Measurements from ENCODE around the gene ACSF2. TPM values are rescaled to one million over a fixed set of nuclear protein-coding genes. Genes with fewer than 3 reads are reported as not detected.
"Not testable (repeated sequence)": the region's sequence is repeated elsewhere in the genome, so short reads cannot be mapped to it uniquely, and the experiment has no call there.

Gene ACSF2
- total RNA-seq, 4 donors from 2014 or later = 165 to 460 (median 190) TPM

DNA sequence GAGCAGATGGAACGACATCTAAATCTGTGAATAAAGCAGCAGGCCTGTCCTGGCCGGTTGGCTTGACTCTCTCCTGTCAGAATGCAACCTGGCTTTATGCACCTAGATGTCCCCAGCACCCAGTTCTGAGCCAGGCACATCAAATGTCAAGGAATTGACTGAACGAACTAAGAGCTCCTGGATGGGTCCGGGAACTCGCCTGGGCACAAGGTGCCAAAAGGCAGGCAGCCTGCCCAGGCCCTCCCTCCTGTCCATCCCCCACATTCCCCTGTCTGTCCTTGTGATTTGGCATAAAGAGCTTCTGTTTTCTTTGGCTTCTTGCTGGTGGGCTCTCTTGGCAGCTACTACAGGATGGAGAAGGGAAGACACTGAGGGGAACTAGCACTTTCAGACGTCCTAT is 48.5 kb downstream of the ACSF2 start:
- WGBS, 2 donors (ENCODE audit: low coverage in 1 of 2) = 33 to 78% methylated on average over 1 to 6 of the region's 6 CpGs
- Histone ChIP-seq H3K36me3 (no peaks in the 10 kb centered on the region), H3K27ac (no peak overlapping the region), H3K27me3 (no peaks in the 10 kb centered on the region), H3K9me3 (no peaks in the 10 kb centered on the region), H3K4me1 (peaks cover 12 to 38% (median 28%) of the 10 kb centered on the region in 4 donors), H3K4me3 (no peak overlapping the region)
- intact Hi-C loops (cut with DNase I; ENCODE audit: low total_unique reads) (no loop called here), in situ Hi-C loops (cut with MboI; ENCODE audit: low pct_ligation_motif_present in 1 of 4, low pct_unique_long_range_greater_than_20kb in 1 of 4, low sequenced_read_pairs in 3 of 4) (no loop called here)
- DNase-seq = no peak
- TF ChIP-seq POLR2AphosphoS5 (IDR thresholded peaks at IDR 0.05) (no peak), POLR2A (IDR thresholded peaks at IDR 0.05) (no peak), EP300 (IDR thresholded peaks at IDR 0.05; ENCODE audit: low read depth) (no peak)
- TF ChIP-seq, protein P1, sequence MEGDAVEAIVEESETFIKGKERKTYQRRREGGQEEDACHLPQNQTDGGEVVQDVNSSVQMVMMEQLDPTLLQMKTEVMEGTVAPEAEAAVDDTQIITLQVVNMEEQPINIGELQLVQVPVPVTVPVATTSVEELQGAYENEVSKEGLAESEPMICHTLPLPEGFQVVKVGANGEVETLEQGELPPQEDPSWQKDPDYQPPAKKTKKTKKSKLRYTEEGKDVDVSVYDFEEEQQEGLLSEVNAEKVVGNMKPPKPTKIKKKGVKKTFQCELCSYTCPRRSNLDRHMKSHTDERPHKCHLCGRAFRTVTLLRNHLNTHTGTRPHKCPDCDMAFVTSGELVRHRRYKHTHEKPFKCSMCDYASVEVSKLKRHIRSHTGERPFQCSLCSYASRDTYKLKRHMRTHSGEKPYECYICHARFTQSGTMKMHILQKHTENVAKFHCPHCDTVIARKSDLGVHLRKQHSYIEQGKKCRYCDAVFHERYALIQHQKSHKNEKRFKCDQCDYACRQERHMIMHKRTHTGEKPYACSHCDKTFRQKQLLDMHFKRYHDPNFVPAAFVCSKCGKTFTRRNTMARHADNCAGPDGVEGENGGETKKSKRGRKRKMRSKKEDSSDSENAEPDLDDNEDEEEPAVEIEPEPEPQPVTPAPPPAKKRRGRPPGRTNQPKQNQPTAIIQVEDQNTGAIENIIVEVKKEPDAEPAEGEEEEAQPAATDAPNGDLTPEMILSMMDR (IDR thresholded peaks at IDR 0.05) = no peak

DNA sequence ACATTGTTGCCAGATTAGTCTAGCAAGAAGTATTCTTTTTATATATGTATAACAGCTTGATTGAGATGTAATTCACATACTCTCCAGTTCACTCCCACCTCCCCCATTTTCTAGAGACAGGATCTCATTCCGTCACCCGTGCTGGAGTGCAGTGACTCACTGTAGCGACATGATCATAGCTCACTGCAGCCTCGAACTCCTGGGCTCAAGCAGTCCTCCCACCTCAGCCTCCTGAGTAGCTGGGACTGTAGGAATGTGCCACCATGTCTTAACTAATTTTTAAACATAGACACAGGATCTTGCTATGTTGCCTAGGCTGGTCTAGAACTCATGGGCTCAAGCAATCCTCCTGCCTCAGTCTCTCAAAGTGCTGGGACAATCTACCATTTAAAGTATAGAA is 49.3 kb downstream of the ACSF2 start:
- Histone ChIP-seq H3K27me3 (no peaks in the 10 kb centered on the region), H3K27ac (peak overlapping the region in 3 of 4 donors; percentile 57 to 64 (median 58)), H3K4me1 (peaks cover 14 to 38% (median 27%) of the 10 kb centered on the region in 4 donors), H3K4me3 (peak overlapping the region in 1 of 4 donors; percentile 39), H3K36me3 (no peaks in the 10 kb centered on the region), H3K9me3 (no peaks in the 10 kb centered on the region)
- in situ Hi-C loops (cut with MboI; ENCODE audit: low pct_ligation_motif_present in 1 of 4, low pct_unique_long_range_greater_than_20kb in 1 of 4, low sequenced_read_pairs in 3 of 4) (no loop called here), intact Hi-C loops (cut with DNase I; ENCODE audit: low total_unique reads) (no loop called here)
- DNase-seq = no peak
- 60 to 79% methylated on average over 2 to 4 of the region's 4 CpGs for WGBS, 2 donors (ENCODE audit: low coverage in 1 of 2)
- TF ChIP-seq POLR2A (IDR thresholded peaks at IDR 0.05) (no peak), POLR2AphosphoS5 (IDR thresholded peaks at IDR 0.05) (no peak), EP300 (IDR thresholded peaks at IDR 0.05; ENCODE audit: low read depth) (no peak)
- TF ChIP-seq, protein P1 (IDR thresholded peaks at IDR 0.05) = no peak

DNA sequence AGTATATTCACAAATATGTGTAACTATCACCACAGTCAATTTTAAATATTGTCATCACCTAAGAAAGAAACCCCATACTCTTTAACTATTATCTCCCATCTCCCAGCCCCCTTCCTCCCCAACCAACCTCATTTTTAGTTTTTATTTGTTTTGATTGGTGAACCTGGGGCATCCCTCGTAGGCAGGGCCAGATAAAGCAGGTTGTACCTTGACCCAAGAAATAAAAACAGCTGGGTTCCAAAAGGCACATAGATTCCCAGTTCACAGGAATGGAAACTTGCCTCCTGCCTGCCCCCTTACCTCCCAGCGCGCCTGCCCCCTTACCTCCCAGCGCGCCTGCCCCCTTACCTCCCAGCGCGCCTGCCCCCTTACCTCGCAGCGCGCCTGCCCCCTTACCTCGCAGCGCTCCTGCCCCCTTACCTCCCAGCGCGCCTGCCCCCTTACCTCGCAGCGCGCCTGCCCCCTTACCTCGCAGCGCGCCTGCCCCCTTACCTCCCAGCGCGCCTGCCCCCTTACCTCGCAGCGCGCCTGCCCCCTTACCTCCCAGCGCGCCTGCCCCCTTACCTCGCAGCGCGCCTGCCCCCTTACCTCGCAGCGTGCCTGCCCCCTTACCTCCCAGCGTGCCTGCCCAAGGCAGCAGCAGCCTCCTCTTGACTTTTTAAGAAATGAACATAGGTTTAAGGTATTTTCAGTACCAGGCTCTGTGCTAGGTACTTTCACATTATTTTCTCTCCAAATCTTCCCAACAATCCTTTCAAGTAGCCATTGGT is 49.9 kb downstream of the ACSF2 start:
- TF ChIP-seq POLR2A (IDR thresholded peaks at IDR 0.05) = peak; percentile 2
- peak in 2 of 3 donors; percentile 45 to 59 for TF ChIP-seq POLR2AphosphoS5 (IDR thresholded peaks at IDR 0.05)
- intact Hi-C loops (cut with DNase I; ENCODE audit: low total_unique reads); in situ Hi-C loops (cut with MboI; ENCODE audit: low pct_ligation_motif_present in 1 of 4, low pct_unique_long_range_greater_than_20kb in 1 of 4, low sequenced_read_pairs in 3 of 4); DNase-seq; H3K27me3 ChIP-seq; H3K36me3 ChIP-seq; H3K9me3 ChIP-seq: not testable (repeated sequence)
- Histone ChIP-seq H3K4me3 (peak overlapping the region in 2 of 4 donors; percentile 15 to 39), H3K27ac (peak overlapping the region; percentile 57 to 73 (median 61)), H3K4me1 (peaks cover 12 to 39% (median 23%) of the 10 kb centered on the region in 4 donors)
- 24 to 28% methylated on average over 5 to 30 of the region's 33 CpGs for WGBS, 2 donors (ENCODE audit: low coverage in 1 of 2)

DNA sequence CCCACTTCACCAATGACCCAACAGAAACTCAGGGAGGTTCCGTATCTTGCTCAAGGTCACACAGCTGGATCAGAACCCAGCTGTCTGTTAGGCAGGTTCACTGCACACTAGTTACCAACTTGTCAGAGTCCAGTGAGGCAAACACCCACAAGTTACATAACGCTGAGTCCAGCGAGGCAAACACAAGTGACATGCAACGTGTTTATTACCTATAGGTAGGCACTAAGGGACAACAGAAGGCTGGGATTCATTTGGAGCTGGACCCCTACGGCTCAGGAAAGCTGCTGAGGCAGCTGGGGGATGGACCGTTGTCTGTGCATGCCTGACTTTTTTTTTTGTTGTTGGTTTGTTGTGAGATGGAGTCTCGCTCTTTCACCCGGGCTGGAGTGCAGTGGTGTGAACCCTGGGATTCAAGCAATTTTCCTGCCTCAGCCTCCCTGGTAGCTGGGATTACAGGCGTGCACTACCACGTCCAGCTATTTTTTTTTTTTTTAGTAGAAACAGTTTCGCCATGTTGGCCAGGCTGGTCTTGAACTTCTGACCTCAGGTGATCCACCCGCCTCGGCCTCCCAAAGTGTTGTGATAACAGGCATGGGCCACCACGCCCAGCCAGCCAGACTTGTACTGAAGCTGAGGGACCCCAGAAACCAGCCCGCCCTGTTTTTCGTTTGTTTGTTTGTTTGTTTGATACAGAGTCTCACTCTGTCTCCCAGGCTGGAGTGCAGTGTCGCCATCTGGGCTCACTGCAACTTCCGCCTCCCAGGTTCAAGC is 50.7 kb downstream of the ACSF2 start:
- in situ Hi-C loops (cut with MboI; ENCODE audit: low pct_ligation_motif_present in 1 of 4, low pct_unique_long_range_greater_than_20kb in 1 of 4, low sequenced_read_pairs in 3 of 4) (no loop called here), intact Hi-C loops (cut with DNase I; ENCODE audit: low total_unique reads) (no loop called here)
- TF ChIP-seq EP300 (IDR thresholded peaks at IDR 0.05; ENCODE audit: low read depth) = no peak
- peak in 2 of 3 donors; percentile 85 to 92 for TF ChIP-seq POLR2AphosphoS5 (IDR thresholded peaks at IDR 0.05)
- TF ChIP-seq, protein P1 (IDR thresholded peaks at IDR 0.05) = no peak
- peak; percentile 70 for TF ChIP-seq POLR2A (IDR thresholded peaks at IDR 0.05)
- Histone ChIP-seq H3K4me3 (peak overlapping the region in 2 of 4 donors; percentile 15 to 39), H3K27me3 (no peaks in the 10 kb centered on the region), H3K36me3 (no peaks in the 10 kb centered on the region), H3K9me3 (no peaks in the 10 kb centered on the region), H3K27ac (peak overlapping the region; percentile 57 to 73 (median 61)), H3K4me1 (peaks cover 10 to 37% (median 22%) of the 10 kb centered on the region in 4 donors)
- DNase-seq = peak; percentile 58
- WGBS, 2 donors (ENCODE audit: low coverage in 1 of 2) = 75% methylated on average over 15 of the region's 18 CpGs; no CpG with 5 or more reads in 1 of the 2 donors
